Calu3 (cell line): ENCODE measurements around the gene PDE4A. TPM values are rescaled to one million over a fixed set of nuclear protein-coding genes. Genes with fewer than 3 reads are reported as not detected.

ENCODE experiments used
- microRNA-seq: library from miRNA; unstranded; fragments of <30 nt; microRNA quantifications from one replicate; pipeline ENCODE4 v1.2.0, GENCODE V29; 2022
- total RNA-seq: library from RNA; stranded (reverse); gene quantifications from 2 replicates; pipeline ENCODE4 v1.2.3, GENCODE V29; 2022

The PDE4A gene
- total RNA-seq, 1 experiment from 2014 or later, result 2.8 TPM

Small RNAs within 50 kb of the gene (microRNA-seq; reads per million reads assigned to microRNA genes)
- not detected for gene MIR1181

Other genes with a start within 250 kb of the PDE4A start
- 133 and 139 TPM in 2 replicates for gene DNMT1, start 225.6 kb upstream of the PDE4A start, total RNA-seq
- 4.8 and 5.3 TPM in 2 replicates for gene S1PR2, start 189.2 kb upstream of the PDE4A start, total RNA-seq
- 59.2 and 60.4 TPM in 2 replicates for gene MRPL4, start 168.3 kb upstream of the PDE4A start, total RNA-seq
- gene ICAM1, start 149.4 kb upstream of the PDE4A start, total RNA-seq, result 91.0 and 147 TPM in 2 replicates
- 1.6 and 1.7 TPM in 2 replicates for gene ICAM4, start 133.6 kb upstream of the PDE4A start, total RNA-seq
- gene ICAM5, start 130.6 kb upstream of the PDE4A start, total RNA-seq, result 0.61 and 1.3 TPM in 2 replicates
- 4.6 and 7.0 TPM in 2 replicates for gene ZGLP1, start 110.7 kb upstream of the PDE4A start, total RNA-seq
- 18.7 and 18.9 TPM in 2 replicates for gene FDX2, start 104.5 kb upstream of the PDE4A start, total RNA-seq
- 38.5 and 43.2 TPM in 2 replicates for gene RAVER1, start 87.0 kb upstream of the PDE4A start, total RNA-seq
- gene ICAM3, start 80.9 kb upstream of the PDE4A start, total RNA-seq, result 10.8 and 11.1 TPM in 2 replicates
- 120 and 130 TPM in 2 replicates for gene TYK2, start 40.0 kb upstream of the PDE4A start, total RNA-seq
- gene CDC37, start 17.0 kb upstream of the PDE4A start, total RNA-seq, result 181 and 187 TPM in 2 replicates
- 45.2 and 46.8 TPM in 2 replicates for gene KEAP1, start 82.8 kb downstream of the PDE4A start, total RNA-seq
- not detected in 2 replicates for gene S1PR5, start 96.9 kb downstream of the PDE4A start, total RNA-seq
- 18.7 and 24.5 TPM in 2 replicates for gene ATG4D, start 123.4 kb downstream of the PDE4A start, total RNA-seq
- 29.6 and 30.8 TPM in 2 replicates for gene KRI1, start 145.5 kb downstream of the PDE4A start, total RNA-seq
- gene CDKN2D, start 148.4 kb downstream of the PDE4A start, total RNA-seq, result 4.2 and 4.4 TPM in 2 replicates
- gene AP1M2, start 166.8 kb downstream of the PDE4A start, total RNA-seq, result 73.7 and 77.9 TPM in 2 replicates
- gene SLC44A2, start 205.0 kb downstream of the PDE4A start, total RNA-seq, result 130 and 151 TPM in 2 replicates
- 262 and 267 TPM in 2 replicates for gene ILF3, start 233.8 kb downstream of the PDE4A start, total RNA-seq